Lower lobe of right lung (tissue), 2 donors: ENCODE data around the gene SELL. TPM values are rescaled to one million over a fixed set of nuclear protein-coding genes. Genes with fewer than 3 reads are reported as not detected.

Experiments used
- ATAC-seq, 2 donors: fragments of 200-7000 bp; cut with Tn5 transposase; one replicate each; pipeline ENCODE4 v1.9.1; 2020 to 2022; ENCODE audit warnings: mild to moderate bottlenecking in 2 of 2, moderate library complexity in 2 of 2
- DNase-seq: peaks from one replicate; pipeline ENCODE4 v3.0.0-alpha.2; 2020
- H3K27ac ChIP-seq: fragments of 200-600 bp; one replicate; pipeline ENCODE4 v1.8.0; 2022
- H3K27me3 ChIP-seq: fragments of 200-600 bp; one replicate; pipeline ENCODE4 v1.8.0; 2022; ENCODE audit warnings: low read depth
- H3K36me3 ChIP-seq: fragments of 200-600 bp; one replicate; pipeline ENCODE4 v1.8.0; 2022; ENCODE audit warnings: mild to moderate bottlenecking
- H3K4me1 ChIP-seq: fragments of 200-600 bp; one replicate; pipeline ENCODE4 v1.8.0; 2022
- H3K4me3 ChIP-seq: fragments of 200-600 bp; one replicate; pipeline ENCODE4 v1.8.0; 2022; ENCODE audit warnings: mild to moderate bottlenecking
- H3K9me3 ChIP-seq: fragments of 200-600 bp; one replicate; pipeline ENCODE4 v1.8.0; 2022
- intact Hi-C: fragments of 100-400 bp; cut with DNase I; formaldehyde crosslinking; loops from one replicate; pipeline ENCODE4 v1.11.0; 2022
- total RNA-seq: library from RNA; stranded (reverse); fragmentation: NEBNext Ultra II Directional; extraction: Animal tissue kit (Norgen Biotek cat#: 25700); gene quantifications from one replicate; pipeline ENCODE4 v1.2.1, GENCODE V29; 2021
- TF ChIP-seq, protein P1 (sequence below): fragments of 200-600 bp; IDR thresholded peaks from one replicate; pipeline ENCODE4 v1.8.0; 2022; ENCODE audit warnings: antibody characterized with exemption, mild to moderate bottlenecking
- donor health status: DM: no; HTN: yes; CAD: no; lungs with severe emphysema.

Gene SELL
- total RNA-seq, 1 donor from 2014 or later: 23.8 TPM

DNA sequence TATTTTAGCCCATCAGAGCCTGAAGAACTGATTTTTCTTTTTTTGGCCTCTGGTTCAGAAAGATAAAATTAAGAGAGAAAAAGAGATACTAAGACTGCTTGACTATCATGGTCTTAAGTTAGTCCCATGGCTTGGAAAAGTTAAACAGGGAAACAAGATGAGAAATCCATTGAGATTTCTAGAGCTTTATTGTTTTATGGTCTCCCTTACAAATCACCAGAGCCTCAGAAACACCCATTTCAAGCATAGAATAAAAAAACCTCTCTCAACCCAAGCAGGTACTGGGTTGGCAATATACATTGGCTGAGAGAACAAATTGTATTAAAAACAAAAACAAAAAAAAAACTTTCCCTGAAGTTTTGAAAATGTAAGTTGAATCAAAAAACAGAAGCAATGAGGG, 18.6 kb upstream of the SELL start:
- no peaks in the 10 kb centered on the region for H3K9me3 ChIP-seq
- H3K27me3 ChIP-seq: no peaks in the 10 kb centered on the region
- peaks cover 3% of the 10 kb centered on the region for H3K4me1 ChIP-seq
- TF ChIP-seq, protein P1, sequence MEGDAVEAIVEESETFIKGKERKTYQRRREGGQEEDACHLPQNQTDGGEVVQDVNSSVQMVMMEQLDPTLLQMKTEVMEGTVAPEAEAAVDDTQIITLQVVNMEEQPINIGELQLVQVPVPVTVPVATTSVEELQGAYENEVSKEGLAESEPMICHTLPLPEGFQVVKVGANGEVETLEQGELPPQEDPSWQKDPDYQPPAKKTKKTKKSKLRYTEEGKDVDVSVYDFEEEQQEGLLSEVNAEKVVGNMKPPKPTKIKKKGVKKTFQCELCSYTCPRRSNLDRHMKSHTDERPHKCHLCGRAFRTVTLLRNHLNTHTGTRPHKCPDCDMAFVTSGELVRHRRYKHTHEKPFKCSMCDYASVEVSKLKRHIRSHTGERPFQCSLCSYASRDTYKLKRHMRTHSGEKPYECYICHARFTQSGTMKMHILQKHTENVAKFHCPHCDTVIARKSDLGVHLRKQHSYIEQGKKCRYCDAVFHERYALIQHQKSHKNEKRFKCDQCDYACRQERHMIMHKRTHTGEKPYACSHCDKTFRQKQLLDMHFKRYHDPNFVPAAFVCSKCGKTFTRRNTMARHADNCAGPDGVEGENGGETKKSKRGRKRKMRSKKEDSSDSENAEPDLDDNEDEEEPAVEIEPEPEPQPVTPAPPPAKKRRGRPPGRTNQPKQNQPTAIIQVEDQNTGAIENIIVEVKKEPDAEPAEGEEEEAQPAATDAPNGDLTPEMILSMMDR: no peak
- no peak overlapping the region for H3K4me3 ChIP-seq
- ATAC-seq (no peak), DNase-seq (no peak)
- H3K27ac ChIP-seq: no peak overlapping the region
- intact Hi-C loops: no loop called here
- no peaks in the 10 kb centered on the region for H3K36me3 ChIP-seq

DNA sequence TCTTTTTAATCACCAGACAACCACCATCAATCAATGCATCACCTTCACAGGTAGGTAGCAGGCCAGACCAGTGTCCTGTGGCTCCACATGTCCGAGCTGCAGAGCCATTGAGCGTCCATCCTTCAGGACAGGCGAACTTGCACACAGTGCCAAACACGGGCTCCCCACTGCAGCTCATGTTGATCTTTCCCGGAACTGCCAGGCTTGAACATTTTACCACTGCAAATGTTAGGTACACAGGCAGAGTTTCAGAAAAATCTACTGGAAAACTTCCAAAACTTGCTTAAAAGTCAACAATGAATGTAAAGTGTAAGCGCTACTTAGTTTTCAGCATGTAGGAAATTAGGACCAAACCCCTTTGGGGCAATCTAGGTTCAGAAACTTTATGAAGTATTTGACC, 15.9 kb upstream of the SELL start:
- Histone ChIP-seq H3K9me3 (no peaks in the 10 kb centered on the region), H3K4me3 (no peak overlapping the region), H3K4me1 (peaks cover 3% of the 10 kb centered on the region), H3K27ac (no peak overlapping the region), H3K36me3 (no peaks in the 10 kb centered on the region), H3K27me3 (no peaks in the 10 kb centered on the region)
- ATAC-seq: peak; percentile 37
- intact Hi-C loops: no loop called here
- TF ChIP-seq, protein P1: no peak
- DNase-seq: no peak

DNA sequence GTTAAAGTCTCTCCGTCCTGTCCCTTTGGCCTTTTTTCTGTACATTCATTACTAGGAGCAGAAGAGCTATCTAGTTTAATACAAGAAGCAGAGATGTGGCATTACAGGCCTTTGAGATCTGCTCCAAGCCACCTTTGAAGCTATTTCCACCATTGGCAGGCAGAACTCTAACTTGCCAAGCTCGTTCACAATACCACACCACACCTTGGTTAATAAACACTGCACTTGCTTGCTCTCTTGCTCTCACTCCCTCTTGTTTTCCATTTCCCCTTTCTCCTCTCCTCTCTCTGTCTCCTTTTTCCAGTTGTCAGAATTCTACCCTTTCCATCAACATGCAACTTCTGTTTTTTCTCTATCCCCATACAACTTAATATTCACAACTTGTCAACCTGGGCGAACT, 15.4 kb upstream of the SELL start:
- Histone ChIP-seq H3K9me3 (no peaks in the 10 kb centered on the region), H3K4me1 (peaks cover 3% of the 10 kb centered on the region), H3K27ac (no peak overlapping the region), H3K36me3 (no peaks in the 10 kb centered on the region), H3K27me3 (no peaks in the 10 kb centered on the region), H3K4me3 (no peak overlapping the region)
- TF ChIP-seq, protein P1: no peak
- ATAC-seq (no peak), DNase-seq (no peak)
- intact Hi-C loops: no loop called here

DNA sequence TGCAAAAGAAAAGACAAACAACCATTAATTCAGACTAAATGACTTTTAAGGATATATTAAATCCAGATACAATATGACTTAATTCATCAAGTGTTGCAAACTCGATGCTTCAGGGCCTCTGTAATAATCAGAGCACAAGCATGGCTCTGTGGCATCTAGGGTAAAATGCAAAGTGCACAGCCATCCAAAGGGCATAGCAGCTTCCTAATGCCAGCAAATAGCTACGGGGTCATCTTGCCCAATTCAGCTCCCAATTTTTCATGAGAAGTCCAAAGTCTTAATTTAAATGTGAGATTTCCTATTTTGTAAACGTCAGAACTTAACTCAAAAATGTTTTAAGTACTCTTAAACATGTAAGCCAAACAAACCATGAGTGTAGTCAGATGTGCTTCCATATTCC, 14.5 kb upstream of the SELL start:
- TF ChIP-seq, protein P1: no peak
- intact Hi-C loops: no loop called here
- Histone ChIP-seq H3K4me1 (peaks cover 3% of the 10 kb centered on the region), H3K27ac (no peak overlapping the region), H3K4me3 (no peak overlapping the region), H3K27me3 (no peaks in the 10 kb centered on the region), H3K9me3 (no peaks in the 10 kb centered on the region), H3K36me3 (no peaks in the 10 kb centered on the region)
- peak in 1 of 2 donors; percentile 14 for ATAC-seq
- DNase-seq: no peak

DNA sequence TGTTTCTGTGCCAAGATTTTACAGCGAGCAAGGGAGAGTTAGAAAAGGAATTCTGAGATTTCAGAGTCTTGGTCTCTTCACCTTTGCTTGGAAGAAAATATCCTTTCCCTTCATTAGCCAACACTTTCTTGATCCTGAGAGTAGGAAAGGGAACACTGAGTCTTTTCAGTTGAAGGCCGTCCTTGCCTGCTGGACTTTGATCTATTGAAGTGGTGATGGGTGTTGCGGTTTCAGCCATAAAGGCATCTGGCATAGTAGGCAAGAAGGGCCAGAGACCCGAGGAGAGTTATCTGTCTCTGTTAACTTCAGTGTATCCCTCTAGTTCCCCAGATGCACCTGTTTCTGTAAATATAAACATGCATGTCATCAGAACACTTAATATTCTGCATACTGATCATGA, 12.7 kb upstream of the SELL start:
- Histone ChIP-seq H3K27ac (no peak overlapping the region), H3K36me3 (no peaks in the 10 kb centered on the region), H3K9me3 (no peaks in the 10 kb centered on the region), H3K4me1 (peaks cover 3% of the 10 kb centered on the region), H3K27me3 (no peaks in the 10 kb centered on the region), H3K4me3 (no peak overlapping the region)
- TF ChIP-seq, protein P1: no peak
- intact Hi-C loops: no loop called here
- no peak for DNase-seq
- no peak for ATAC-seq

DNA sequence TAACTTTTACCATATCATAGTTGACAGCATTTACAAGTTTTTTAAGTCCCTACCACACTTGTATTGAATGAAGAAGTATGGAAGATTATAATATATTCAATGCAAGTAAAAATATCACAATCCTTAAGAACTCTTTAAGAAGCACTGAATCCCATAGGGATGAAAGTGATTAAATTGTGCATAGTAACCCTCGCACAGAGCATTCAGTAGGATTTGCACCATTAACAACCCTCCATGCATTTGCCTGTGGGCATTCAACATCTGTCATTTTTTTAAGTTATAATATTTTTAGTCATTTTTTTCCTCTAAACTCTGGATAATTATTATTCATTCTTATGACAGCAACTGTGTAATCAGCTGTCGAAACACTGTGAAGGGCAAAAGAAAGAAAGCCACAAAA, 12.3 kb upstream of the SELL start:
- no peak for ATAC-seq
- Histone ChIP-seq H3K4me3 (no peak overlapping the region), H3K36me3 (no peaks in the 10 kb centered on the region), H3K27ac (no peak overlapping the region), H3K27me3 (no peaks in the 10 kb centered on the region), H3K9me3 (no peaks in the 10 kb centered on the region), H3K4me1 (peaks cover 3% of the 10 kb centered on the region)
- DNase-seq: no peak
- intact Hi-C loops: no loop called here
- TF ChIP-seq, protein P1: no peak
